H9 (cell line): ENCODE data around the gene GABRB3. TPM values are rescaled to one million over a fixed set of nuclear protein-coding genes. Genes with fewer than 3 reads are reported as not detected.
A peak's percentile ranks its signal among the peaks of the same experiment; 100 is the strongest.

ENCODE experiments used
- DNase-seq: peaks from one replicate; pipeline ENCODE4 v3.0.0-alpha.2; 2017
- H2AFZ ChIP-seq: one replicate; pipeline ENCODE4 v1.6.1; 2013; ENCODE audit warnings: mild to moderate bottlenecking, low read length, control low read depth, moderate library complexity
- H2AK5ac ChIP-seq: 2 replicates; pipeline ENCODE4 v1.6.1; 2013; ENCODE audit warnings: low read length, control low read depth, mixed read lengths; ENCODE audit not compliant: insufficient read length
- H2BK120ac ChIP-seq: one replicate; pipeline ENCODE4 v1.6.1; 2013; ENCODE audit warnings: low read depth, mild to moderate bottlenecking, low read length, control low read depth, inconsistent platforms; ENCODE audit not compliant: poor library complexity, severe bottlenecking
- H2BK12ac ChIP-seq: 2 replicates; pipeline ENCODE4 v1.6.1; 2013; ENCODE audit warnings: low read length, control low read depth, mixed read lengths, low read depth; ENCODE audit not compliant: insufficient read length
- H2BK15ac ChIP-seq: 2 replicates; pipeline ENCODE4 v1.6.1; 2013; ENCODE audit warnings: low read depth, low read length, control low read depth
- H2BK20ac ChIP-seq: one replicate; pipeline ENCODE4 v1.6.1; 2013; ENCODE audit warnings: low read depth, mild to moderate bottlenecking, low read length, control low read depth, inconsistent platforms; ENCODE audit not compliant: poor library complexity, severe bottlenecking
- H2BK5ac ChIP-seq: 2 replicates; pipeline ENCODE4 v1.6.1; 2013; ENCODE audit warnings: low read length, control low read depth, mixed read lengths; ENCODE audit not compliant: insufficient read length
- H3K14ac ChIP-seq: 2 replicates; pipeline ENCODE4 v1.6.1; 2013; ENCODE audit warnings: low read length, control low read depth; ENCODE audit not compliant: insufficient read depth
- H3K18ac ChIP-seq: 2 replicates; pipeline ENCODE4 v1.6.1; 2013; ENCODE audit warnings: low read depth, mild to moderate bottlenecking, mixed read lengths, low read length, control low read depth; ENCODE audit not compliant: insufficient read length
- H3K23ac ChIP-seq: 2 replicates; pipeline ENCODE4 v1.6.1; 2013; ENCODE audit warnings: low read length, control low read depth, mixed read lengths, low read depth; ENCODE audit not compliant: insufficient read length
- H3K23me2 ChIP-seq: 2 replicates; pipeline ENCODE4 v1.6.1; 2013; ENCODE audit warnings: low read depth, mild to moderate bottlenecking, mixed read lengths, low read length, control low read depth; ENCODE audit not compliant: insufficient read length, poor library complexity, severe bottlenecking
- H3K27ac ChIP-seq: 2 replicates; pipeline ENCODE4 v1.5.1; 2013; ENCODE audit warnings: low read length, control low read depth, mixed read lengths, low read depth; ENCODE audit not compliant: insufficient read length
- H3K27me3 ChIP-seq: 2 replicates; pipeline ENCODE4 v1.6.1; 2013; ENCODE audit warnings: low read length, control low read depth, inconsistent platforms; ENCODE audit not compliant: insufficient read depth
- H3K4ac ChIP-seq: 2 replicates; pipeline ENCODE4 v1.6.1; 2013; ENCODE audit warnings: low read depth, mild to moderate bottlenecking, control low read depth, inconsistent platforms, low read length, moderate library complexity
- H3K4me1 ChIP-seq: 2 replicates; pipeline ENCODE4 v1.6.1; 2013; ENCODE audit warnings: low read length, control low read depth, inconsistent platforms; ENCODE audit not compliant: insufficient read depth
- H3K4me2 ChIP-seq: 2 replicates; pipeline ENCODE4 v1.6.1; 2013; ENCODE audit warnings: low read length, control low read depth, mixed read lengths; ENCODE audit not compliant: insufficient read length, insufficient read depth
- H3K56ac ChIP-seq: 2 replicates; pipeline ENCODE4 v1.6.1; 2013; ENCODE audit warnings: low read depth, mild to moderate bottlenecking, mixed read lengths, low read length, control low read depth; ENCODE audit not compliant: insufficient read length
- H3K79me1 ChIP-seq: 2 replicates; pipeline ENCODE4 v1.6.1; 2013; ENCODE audit warnings: low read depth, mild to moderate bottlenecking, moderate library complexity, low read length, control low read depth, inconsistent platforms; ENCODE audit not compliant: insufficient read depth, poor library complexity, severe bottlenecking
- H3K79me2 ChIP-seq: 2 replicates; pipeline ENCODE4 v1.6.1; 2013; ENCODE audit warnings: low read length, control low read depth, inconsistent platforms; ENCODE audit not compliant: insufficient read depth
- H3K9ac ChIP-seq: 2 replicates; pipeline ENCODE4 v1.6.1; 2013; ENCODE audit warnings: low read length, control low read depth, mixed read lengths; ENCODE audit not compliant: insufficient read length; ENCODE audit errors: extremely low read depth
- H3K9me3 ChIP-seq: one replicate; pipeline ENCODE4 v1.6.1; 2013; ENCODE audit warnings: low read depth, low read length, inconsistent platforms; ENCODE audit not compliant: control insufficient read depth
- H3T11ph ChIP-seq: one replicate; pipeline ENCODE4 v1.6.1; 2013; ENCODE audit warnings: mild to moderate bottlenecking, low read length, control low read depth, inconsistent platforms
- H4K20me1 ChIP-seq: one replicate; pipeline ENCODE4 v1.6.1; 2013; ENCODE audit not compliant: control insufficient read depth, insufficient read length, insufficient read depth
- H4K5ac ChIP-seq: 2 replicates; pipeline ENCODE4 v1.6.1; 2013; ENCODE audit warnings: low read depth, mild to moderate bottlenecking, mixed read lengths, low read length, control low read depth; ENCODE audit not compliant: insufficient read length
- H4K8ac ChIP-seq: replicated peaks from 2 replicates; pipeline ENCODE4 v1.6.1; 2013; ENCODE audit warnings: low read length, control low read depth, mixed read lengths, low read depth; ENCODE audit not compliant: insufficient read length
- H4K91ac ChIP-seq: 2 replicates; pipeline ENCODE4 v1.6.1; 2013; ENCODE audit warnings: low read depth, mild to moderate bottlenecking, moderate library complexity, mixed read lengths, low read length, control low read depth; ENCODE audit not compliant: insufficient read length
- H3K27ac Mint-ChIP-seq, 3 experiments: 2 replicates in 2 of 3; 3 replicates in 1 of 3; pipeline ENCODE4 v1.8.0; 2020 to 2021; ENCODE audit warnings: mixed read lengths in 3 of 3, mild to moderate bottlenecking in 1 of 3, moderate library complexity in 1 of 3
- H3K27me3 Mint-ChIP-seq: 2 replicates; pipeline ENCODE4 v1.8.0; 2021; ENCODE audit warnings: low read depth, mild to moderate bottlenecking, moderate library complexity, mixed read lengths
- H3K36me3 Mint-ChIP-seq, 3 experiments: 2 replicates in 2 of 3; 3 replicates in 1 of 3; pipeline ENCODE4 v1.8.0; 2020 to 2021; ENCODE audit warnings: low read depth in 3 of 3, mixed read lengths in 3 of 3; ENCODE audit not compliant: insufficient read depth in 1 of 3
- H3K4me1 Mint-ChIP-seq, 2 experiments: 2 replicates each; pipeline ENCODE4 v1.8.0; 2020; ENCODE audit warnings: mixed read lengths in 2 of 2
- H3K4me3 Mint-ChIP-seq, 2 experiments: 2 replicates in 1 of 2; 3 replicates in 1 of 2; pipeline ENCODE4 v1.8.0; 2020 to 2021; ENCODE audit warnings: mild to moderate bottlenecking in 2 of 2, mixed read lengths in 2 of 2, moderate library complexity in 1 of 2
- H3K9me3 Mint-ChIP-seq, 2 experiments: 2 replicates in 1 of 2; 3 replicates in 1 of 2; pipeline ENCODE4 v1.8.0; 2020; ENCODE audit warnings: mild to moderate bottlenecking in 2 of 2, mixed read lengths in 2 of 2, moderate library complexity in 1 of 2
- WGBS: extraction: QIAGEN DNeasy Blood & Tissue Kit; methylation state at CpG from one replicate; pipeline ENCODE4 v1.1.7; 2013; ENCODE audit warnings: missing lambda C conversion rate, low lambda C conversion rate, mixed read lengths; ENCODE audit not compliant: insufficient read length; ENCODE audit errors: extremely low coverage; 5-methylcytosine and 5-hydroxymethylcytosine counted together
- total RNA-seq: library from RNA; stranded (reverse); gene quantifications from 2 replicates; pipeline ENCODE4 v1.2.1, GENCODE V29; 2021
- TF ChIP-seq, protein P1 (sequence below): fragments of 200-600 bp; sonication (generic); conservative IDR thresholded peaks from 3 replicates; pipeline ENCODE4 v1.8.0; 2021; ENCODE audit warnings: antibody characterized with exemption, mild to moderate bottlenecking

Gene GABRB3
- total RNA-seq, 1 experiment from 2014 or later = 98.2 TPM

DNA sequence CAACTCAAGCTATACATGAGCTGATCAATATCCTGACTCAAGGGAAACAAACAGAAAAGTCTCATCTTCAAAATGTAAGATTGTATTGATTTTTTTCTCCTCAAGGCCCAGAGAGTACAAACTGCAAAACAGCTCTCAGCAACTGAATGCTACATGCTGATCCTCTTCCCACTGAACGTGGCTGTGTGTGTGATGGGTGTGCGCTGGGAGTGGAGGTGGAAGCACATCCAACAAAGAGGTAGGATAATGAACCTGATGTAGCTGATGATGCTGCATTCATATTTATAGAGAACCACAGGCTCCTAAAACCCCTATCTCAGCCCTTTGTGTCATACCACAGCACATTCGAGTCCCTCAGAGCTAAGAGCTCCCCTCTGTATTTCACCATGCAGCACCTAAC is 56.8 kb downstream of the GABRB3 start:
- H3K27me3 Mint-ChIP-seq = peaks cover 19% of the 10 kb centered on the region
- TF ChIP-seq, protein P1, sequence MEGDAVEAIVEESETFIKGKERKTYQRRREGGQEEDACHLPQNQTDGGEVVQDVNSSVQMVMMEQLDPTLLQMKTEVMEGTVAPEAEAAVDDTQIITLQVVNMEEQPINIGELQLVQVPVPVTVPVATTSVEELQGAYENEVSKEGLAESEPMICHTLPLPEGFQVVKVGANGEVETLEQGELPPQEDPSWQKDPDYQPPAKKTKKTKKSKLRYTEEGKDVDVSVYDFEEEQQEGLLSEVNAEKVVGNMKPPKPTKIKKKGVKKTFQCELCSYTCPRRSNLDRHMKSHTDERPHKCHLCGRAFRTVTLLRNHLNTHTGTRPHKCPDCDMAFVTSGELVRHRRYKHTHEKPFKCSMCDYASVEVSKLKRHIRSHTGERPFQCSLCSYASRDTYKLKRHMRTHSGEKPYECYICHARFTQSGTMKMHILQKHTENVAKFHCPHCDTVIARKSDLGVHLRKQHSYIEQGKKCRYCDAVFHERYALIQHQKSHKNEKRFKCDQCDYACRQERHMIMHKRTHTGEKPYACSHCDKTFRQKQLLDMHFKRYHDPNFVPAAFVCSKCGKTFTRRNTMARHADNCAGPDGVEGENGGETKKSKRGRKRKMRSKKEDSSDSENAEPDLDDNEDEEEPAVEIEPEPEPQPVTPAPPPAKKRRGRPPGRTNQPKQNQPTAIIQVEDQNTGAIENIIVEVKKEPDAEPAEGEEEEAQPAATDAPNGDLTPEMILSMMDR = no peak
- no peak overlapping the region for H2BK120ac ChIP-seq
- peaks cover 75 to 79% of the 10 kb centered on the region in 2 experiments for H3K4me1 Mint-ChIP-seq
- no peak for DNase-seq
- H3K79me2 ChIP-seq = peaks cover 36% of the 10 kb centered on the region; the same call in 1 of the 2 replicates
- H3K9me3 ChIP-seq = no peaks in the 10 kb centered on the region
- no peak overlapping the region for H3K18ac ChIP-seq
- H2BK20ac ChIP-seq = no peak overlapping the region
- no peak overlapping the region for H3K14ac ChIP-seq
- peaks cover 22% of the 10 kb centered on the region for H3K79me1 ChIP-seq
- H4K8ac ChIP-seq = no peak overlapping the region
- peaks cover 27% of the 10 kb centered on the region; the same call in 1 of the 2 replicates for H3K4me1 ChIP-seq
- H2AK5ac ChIP-seq = no peak overlapping the region
- no peak overlapping the region for H3T11ph ChIP-seq
- H2AFZ ChIP-seq = no peak overlapping the region
- H3K27ac Mint-ChIP-seq = peak overlapping the region in 1 of 3 experiments; percentile 21; a peak in 1 of 7 replicates
- no peak overlapping the region for H4K91ac ChIP-seq
- WGBS = no CpG with 5 or more reads among the region's 3 CpGs
- no peak overlapping the region for H2BK15ac ChIP-seq
- no peak overlapping the region for H2BK12ac ChIP-seq
- no peak overlapping the region for H3K4ac ChIP-seq
- no peak overlapping the region for H3K4me3 Mint-ChIP-seq
- H3K23me2 ChIP-seq = no peaks in the 10 kb centered on the region
- H3K56ac ChIP-seq = no peak overlapping the region
- no peak overlapping the region for H3K4me2 ChIP-seq
- H2BK5ac ChIP-seq = no peak overlapping the region
- H3K9me3 Mint-ChIP-seq = peaks cover 0 to 5% of the 10 kb centered on the region in 2 experiments; a peak in 3 of 5 replicates
- no peak overlapping the region for H3K9ac ChIP-seq
- no peak overlapping the region for H4K5ac ChIP-seq
- no peak overlapping the region for H3K27ac ChIP-seq
- H3K36me3 Mint-ChIP-seq = peaks cover 17 to 22% (median 19%) of the 10 kb centered on the region in 3 experiments
- H3K23ac ChIP-seq = no peak overlapping the region
- H4K20me1 ChIP-seq = no peaks in the 10 kb centered on the region
- H3K27me3 ChIP-seq = no peaks in the 10 kb centered on the region
